Measurements from ENCODE around the gene TYW3.
"Not testable (repeated sequence)": the region's sequence is repeated elsewhere in the genome, so short reads cannot be mapped to it uniquely, and the experiment has no call there.

TYW3 gene

DNA sequence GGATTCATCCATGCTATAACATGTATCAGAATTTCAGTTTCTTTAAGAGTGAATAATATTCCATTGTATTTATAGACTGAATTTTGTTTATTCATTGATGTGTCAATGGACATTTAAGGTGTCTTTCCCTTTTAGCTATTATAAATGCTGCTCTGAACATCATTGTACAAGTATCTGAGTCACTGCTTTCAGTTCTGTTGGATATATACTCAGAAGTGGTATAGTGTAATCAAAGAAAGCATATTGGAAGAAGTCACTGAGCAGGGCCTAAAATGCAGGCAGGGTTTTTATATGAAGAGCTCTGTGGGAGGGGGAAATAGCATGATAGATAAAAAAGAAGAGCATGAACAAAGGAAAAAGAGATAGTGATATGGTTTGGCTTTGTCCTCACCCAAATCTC, 22.5 kb downstream of the TYW3 start:
- Histone ChIP-seq H3K4me3 (ENCODE audit: low read depth in 1 of 5, low read length in 5 of 5) (no peak overlapping the region), H3K27me3 (ENCODE audit: control insufficient read depth in 5 of 5, insufficient read depth in 4 of 5, low read length in 5 of 5) (no peaks in the 10 kb centered on the region), H3K4me1 (ENCODE audit: control insufficient read depth in 5 of 5, insufficient read depth in 5 of 5, low read length in 5 of 5) (no peaks in the 10 kb centered on the region), H3K27ac (ENCODE audit: low read depth, low read length) (no peak overlapping the region), H3K9me3 (ENCODE audit: control insufficient read depth in 5 of 5, low read length in 5 of 5) (no peaks in the 10 kb centered on the region), H3K9ac (ENCODE audit: low read length in 5 of 5) (no peak overlapping the region), H3K36me3 (ENCODE audit: control insufficient read depth in 5 of 5, insufficient read depth in 5 of 5, low read length in 5 of 5) (peaks cover 50 to 84% (median 60%) of the 10 kb centered on the region in 5 donors)

GRCh38 chr1:74756650-74757049, 23.7 kb downstream of the TYW3 start:
- H3K27ac ChIP-seq (ENCODE audit: low read depth, low read length); H3K4me1 ChIP-seq (ENCODE audit: control insufficient read depth in 5 of 5, insufficient read depth in 5 of 5, low read length in 5 of 5); H3K9me3 ChIP-seq (ENCODE audit: control insufficient read depth in 5 of 5, low read length in 5 of 5); H3K9ac ChIP-seq (ENCODE audit: low read length in 5 of 5); H3K4me3 ChIP-seq (ENCODE audit: low read depth in 1 of 5, low read length in 5 of 5); H3K27me3 ChIP-seq (ENCODE audit: control insufficient read depth in 5 of 5, insufficient read depth in 4 of 5, low read length in 5 of 5): not testable (repeated sequence)
- peaks cover 48 to 76% (median 59%) of the 10 kb centered on the region in 5 donors for H3K36me3 ChIP-seq (ENCODE audit: control insufficient read depth in 5 of 5, insufficient read depth in 5 of 5, low read length in 5 of 5)

DNA sequence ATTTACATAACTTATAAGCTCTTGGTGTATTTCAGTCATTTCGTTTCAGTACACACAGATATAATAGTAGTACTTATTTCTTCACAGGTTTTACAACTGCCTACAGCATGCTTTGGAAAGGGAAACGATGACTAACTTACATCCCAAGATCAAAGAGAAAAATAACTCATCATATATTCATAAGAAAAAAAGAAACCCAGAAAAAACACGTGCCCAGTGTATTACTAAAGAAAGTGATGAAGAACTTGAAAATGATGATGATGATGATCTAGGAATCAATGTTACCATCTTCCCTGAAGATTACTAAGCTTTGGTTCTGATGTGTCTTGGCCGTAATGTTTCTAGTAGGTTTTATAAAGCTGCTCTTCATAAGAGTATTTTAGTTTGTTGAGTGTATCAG, 30.9 kb downstream of the TYW3 start:
- H3K27ac ChIP-seq (ENCODE audit: low read depth, low read length): no peak overlapping the region
- no peaks in the 10 kb centered on the region for H3K27me3 ChIP-seq (ENCODE audit: control insufficient read depth in 5 of 5, insufficient read depth in 4 of 5, low read length in 5 of 5)
- peaks cover 26 to 35% (median 29%) of the 10 kb centered on the region in 5 donors for H3K36me3 ChIP-seq (ENCODE audit: control insufficient read depth in 5 of 5, insufficient read depth in 5 of 5, low read length in 5 of 5)
- no peak overlapping the region for H3K4me3 ChIP-seq (ENCODE audit: low read depth in 1 of 5, low read length in 5 of 5)
- no peaks in the 10 kb centered on the region for H3K4me1 ChIP-seq (ENCODE audit: control insufficient read depth in 5 of 5, insufficient read depth in 5 of 5, low read length in 5 of 5)
- no peaks in the 10 kb centered on the region for H3K9me3 ChIP-seq (ENCODE audit: control insufficient read depth in 5 of 5, low read length in 5 of 5)
- no peak overlapping the region for H3K9ac ChIP-seq (ENCODE audit: low read length in 5 of 5)

GRCh38 chr1:74766579-74766978, 33.6 kb downstream of the TYW3 start:
- Histone ChIP-seq H3K27ac (ENCODE audit: low read depth, low read length) (no peak overlapping the region), H3K9ac (ENCODE audit: low read length in 5 of 5) (no peak overlapping the region), H3K27me3 (ENCODE audit: control insufficient read depth in 5 of 5, insufficient read depth in 4 of 5, low read length in 5 of 5) (no peaks in the 10 kb centered on the region), H3K4me1 (ENCODE audit: control insufficient read depth in 5 of 5, insufficient read depth in 5 of 5, low read length in 5 of 5) (no peaks in the 10 kb centered on the region), H3K36me3 (ENCODE audit: control insufficient read depth in 5 of 5, insufficient read depth in 5 of 5, low read length in 5 of 5) (peaks cover 14 to 21% (median 18%) of the 10 kb centered on the region in 5 donors), H3K9me3 (ENCODE audit: control insufficient read depth in 5 of 5, low read length in 5 of 5) (no peaks in the 10 kb centered on the region), H3K4me3 (ENCODE audit: low read depth in 1 of 5, low read length in 5 of 5) (no peak overlapping the region)

- Histone ChIP-seq H3K9ac (ENCODE audit: low read length in 5 of 5) (no peak overlapping the region), H3K27me3 (ENCODE audit: control insufficient read depth in 5 of 5, insufficient read depth in 4 of 5, low read length in 5 of 5) (no peaks in the 10 kb centered on the region), H3K36me3 (ENCODE audit: control insufficient read depth in 5 of 5, insufficient read depth in 5 of 5, low read length in 5 of 5) (peaks cover 12 to 17% (median 16%) of the 10 kb centered on the region in 5 donors)
Measured at GRCh38 chr1:74767490-74767889, 34.5 kb downstream of the TYW3 start.

DNA sequence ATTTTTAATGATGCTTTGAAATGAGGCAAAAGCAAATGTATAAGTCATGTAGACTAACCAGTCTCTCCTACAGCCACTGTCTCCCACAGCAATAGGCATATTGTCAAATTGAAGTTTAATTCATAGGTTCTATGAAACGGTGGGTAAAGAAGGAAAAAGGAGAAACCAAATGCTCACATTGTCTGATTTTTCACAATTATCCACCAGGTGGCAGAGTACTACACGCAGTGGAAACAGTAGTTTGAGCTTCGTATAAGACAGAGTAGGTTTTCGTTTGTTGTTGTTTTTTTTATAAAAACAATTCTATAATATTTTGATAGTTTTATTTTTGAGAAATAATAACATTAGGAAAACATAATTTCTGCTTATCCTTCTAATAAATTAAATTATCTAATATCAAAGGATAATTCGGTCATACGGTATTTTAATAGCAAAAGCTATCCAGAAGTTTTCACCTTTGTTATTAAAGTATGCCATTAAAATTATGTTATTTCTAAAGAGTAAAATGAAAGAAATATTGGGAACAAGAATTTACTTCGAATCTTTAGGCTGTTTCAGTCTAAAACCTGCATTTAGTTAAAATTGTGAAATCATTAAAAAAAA, 39.1 kb downstream of the TYW3 start:
- no peaks in the 10 kb centered on the region for H3K4me1 ChIP-seq (ENCODE audit: control insufficient read depth in 5 of 5, insufficient read depth in 5 of 5, low read length in 5 of 5)
- H3K27me3 ChIP-seq (ENCODE audit: control insufficient read depth in 5 of 5, insufficient read depth in 4 of 5, low read length in 5 of 5): no peaks in the 10 kb centered on the region
- H3K36me3 ChIP-seq (ENCODE audit: control insufficient read depth in 5 of 5, insufficient read depth in 5 of 5, low read length in 5 of 5): no peaks in the 10 kb centered on the region
- no peaks in the 10 kb centered on the region for H3K9me3 ChIP-seq (ENCODE audit: control insufficient read depth in 5 of 5, low read length in 5 of 5)
- H3K4me3 ChIP-seq (ENCODE audit: low read depth in 1 of 5, low read length in 5 of 5): no peak overlapping the region
- H3K27ac ChIP-seq (ENCODE audit: low read depth, low read length): no peak overlapping the region
- no peak overlapping the region for H3K9ac ChIP-seq (ENCODE audit: low read length in 5 of 5)

More at GRCh38 chr1:74767490-74767889, 34.5 kb downstream of the TYW3 start:
- H3K27ac ChIP-seq (ENCODE audit: low read depth, low read length): no peak overlapping the region
- no peak overlapping the region for H3K4me3 ChIP-seq (ENCODE audit: low read depth in 1 of 5, low read length in 5 of 5)
- H3K4me1 ChIP-seq (ENCODE audit: control insufficient read depth in 5 of 5, insufficient read depth in 5 of 5, low read length in 5 of 5): no peaks in the 10 kb centered on the region
- no peaks in the 10 kb centered on the region for H3K9me3 ChIP-seq (ENCODE audit: control insufficient read depth in 5 of 5, low read length in 5 of 5)

- H3K9ac ChIP-seq (ENCODE audit: low read length in 5 of 5): no peak overlapping the region
- no peak overlapping the region for H3K27ac ChIP-seq (ENCODE audit: low read depth, low read length)
- no peaks in the 10 kb centered on the region for H3K4me1 ChIP-seq (ENCODE audit: control insufficient read depth in 5 of 5, insufficient read depth in 5 of 5, low read length in 5 of 5)
- no peaks in the 10 kb centered on the region for H3K27me3 ChIP-seq (ENCODE audit: control insufficient read depth in 5 of 5, insufficient read depth in 4 of 5, low read length in 5 of 5)
- no peaks in the 10 kb centered on the region for H3K9me3 ChIP-seq (ENCODE audit: control insufficient read depth in 5 of 5, low read length in 5 of 5)
- H3K36me3 ChIP-seq (ENCODE audit: control insufficient read depth in 5 of 5, insufficient read depth in 5 of 5, low read length in 5 of 5): no peaks in the 10 kb centered on the region
- no peak overlapping the region for H3K4me3 ChIP-seq (ENCODE audit: low read depth in 1 of 5, low read length in 5 of 5)
Measured at GRCh38 chr1:74772945-74773344, 40.0 kb downstream of the TYW3 start.

DNA sequence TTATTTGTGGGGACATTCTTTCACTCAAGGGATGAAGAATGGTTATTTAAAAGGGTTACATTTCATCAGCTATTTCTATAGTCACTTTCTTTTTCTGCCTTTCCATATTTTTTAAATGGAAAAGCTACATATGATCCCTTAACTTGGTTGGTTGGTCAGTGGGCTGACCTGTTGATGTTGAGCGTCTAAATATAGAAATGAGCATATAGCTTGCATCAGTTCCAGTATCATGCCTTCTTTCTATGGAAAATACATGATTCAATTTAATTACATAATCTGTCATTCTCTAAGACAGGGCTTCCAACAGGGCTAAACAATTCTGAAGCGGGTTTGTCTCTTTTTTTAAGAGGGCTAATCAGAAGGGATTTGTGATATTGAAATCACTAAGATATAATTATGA, 40.6 kb downstream of the TYW3 start:
- H3K27me3 ChIP-seq (ENCODE audit: control insufficient read depth in 5 of 5, insufficient read depth in 4 of 5, low read length in 5 of 5): no peaks in the 10 kb centered on the region
- no peak overlapping the region for H3K27ac ChIP-seq (ENCODE audit: low read depth, low read length)
- no peak overlapping the region for H3K9ac ChIP-seq (ENCODE audit: low read length in 5 of 5)
- H3K9me3 ChIP-seq (ENCODE audit: control insufficient read depth in 5 of 5, low read length in 5 of 5): no peaks in the 10 kb centered on the region
- H3K4me3 ChIP-seq (ENCODE audit: low read depth in 1 of 5, low read length in 5 of 5): no peak overlapping the region
- H3K4me1 ChIP-seq (ENCODE audit: control insufficient read depth in 5 of 5, insufficient read depth in 5 of 5, low read length in 5 of 5): no peaks in the 10 kb centered on the region
- H3K36me3 ChIP-seq (ENCODE audit: control insufficient read depth in 5 of 5, insufficient read depth in 5 of 5, low read length in 5 of 5): no peaks in the 10 kb centered on the region

GRCh38 chr1:74775735-74776134, 42.8 kb downstream of the TYW3 start:
- no peaks in the 10 kb centered on the region for H3K36me3 ChIP-seq (ENCODE audit: control insufficient read depth in 5 of 5, insufficient read depth in 5 of 5, low read length in 5 of 5)
- no peaks in the 10 kb centered on the region for H3K27me3 ChIP-seq (ENCODE audit: control insufficient read depth in 5 of 5, insufficient read depth in 4 of 5, low read length in 5 of 5)
- no peaks in the 10 kb centered on the region for H3K9me3 ChIP-seq (ENCODE audit: control insufficient read depth in 5 of 5, low read length in 5 of 5)
- H3K4me1 ChIP-seq (ENCODE audit: control insufficient read depth in 5 of 5, insufficient read depth in 5 of 5, low read length in 5 of 5): no peaks in the 10 kb centered on the region
- no peak overlapping the region for H3K9ac ChIP-seq (ENCODE audit: low read length in 5 of 5)
- H3K4me3 ChIP-seq (ENCODE audit: low read depth in 1 of 5, low read length in 5 of 5): no peak overlapping the region
- H3K27ac ChIP-seq (ENCODE audit: low read depth, low read length): no peak overlapping the region

DNA sequence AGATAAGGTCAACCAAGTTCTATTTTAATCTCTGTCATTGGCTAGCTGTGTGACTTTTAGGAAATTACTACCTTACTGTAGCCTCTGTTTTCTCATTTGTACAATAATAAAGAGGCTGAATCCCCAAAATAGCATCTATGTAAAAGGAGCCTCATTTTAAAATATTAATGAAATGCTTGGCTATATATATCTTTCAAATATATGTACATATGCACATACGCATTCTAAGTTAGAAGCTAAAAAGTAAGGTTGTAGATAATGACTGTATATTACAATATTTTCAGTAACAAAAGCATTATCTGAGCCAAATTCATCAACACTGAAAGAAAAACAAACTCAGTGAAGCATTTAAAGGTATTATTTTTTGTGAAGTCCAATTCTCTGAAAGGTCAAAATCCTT, 44.6 kb downstream of the TYW3 start:
- Histone ChIP-seq H3K27ac (ENCODE audit: low read depth, low read length) (no peak overlapping the region), H3K36me3 (ENCODE audit: control insufficient read depth in 5 of 5, insufficient read depth in 5 of 5, low read length in 5 of 5) (no peaks in the 10 kb centered on the region), H3K9ac (ENCODE audit: low read length in 5 of 5) (no peak overlapping the region), H3K4me3 (ENCODE audit: low read depth in 1 of 5, low read length in 5 of 5) (no peak overlapping the region), H3K9me3 (ENCODE audit: control insufficient read depth in 5 of 5, low read length in 5 of 5) (no peaks in the 10 kb centered on the region), H3K27me3 (ENCODE audit: control insufficient read depth in 5 of 5, insufficient read depth in 4 of 5, low read length in 5 of 5) (peaks cover 0 to 2% (median 1%) of the 10 kb centered on the region in 5 donors), H3K4me1 (ENCODE audit: control insufficient read depth in 5 of 5, insufficient read depth in 5 of 5, low read length in 5 of 5) (no peaks in the 10 kb centered on the region)

DNA sequence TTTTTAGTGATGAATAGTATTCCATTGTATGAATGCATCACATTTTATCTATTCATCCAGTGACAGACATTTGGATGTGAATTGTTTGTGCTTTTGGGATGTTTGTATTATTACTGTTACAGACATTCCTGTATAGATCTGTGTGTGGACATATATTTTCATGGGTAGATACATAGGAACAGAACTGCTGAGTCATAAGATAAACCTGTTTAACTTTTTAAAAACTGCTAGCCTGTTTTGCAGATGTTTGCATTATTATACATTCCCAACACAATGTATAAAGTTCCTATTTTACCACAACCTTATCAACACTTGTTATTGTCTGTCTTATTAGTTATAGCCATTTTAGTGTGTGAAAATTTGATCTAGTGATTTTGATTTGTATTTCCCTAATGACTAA, 46.8 kb downstream of the TYW3 start:
- no peak overlapping the region for H3K27ac ChIP-seq (ENCODE audit: low read depth, low read length)
- no peaks in the 10 kb centered on the region for H3K4me1 ChIP-seq (ENCODE audit: control insufficient read depth in 5 of 5, insufficient read depth in 5 of 5, low read length in 5 of 5)
- peaks cover 0 to 3% (median 3%) of the 10 kb centered on the region in 5 donors for H3K27me3 ChIP-seq (ENCODE audit: control insufficient read depth in 5 of 5, insufficient read depth in 4 of 5, low read length in 5 of 5)
- H3K4me3 ChIP-seq (ENCODE audit: low read depth in 1 of 5, low read length in 5 of 5): no peak overlapping the region
- no peaks in the 10 kb centered on the region for H3K36me3 ChIP-seq (ENCODE audit: control insufficient read depth in 5 of 5, insufficient read depth in 5 of 5, low read length in 5 of 5)
- no peaks in the 10 kb centered on the region for H3K9me3 ChIP-seq (ENCODE audit: control insufficient read depth in 5 of 5, low read length in 5 of 5)
- H3K9ac ChIP-seq (ENCODE audit: low read length in 5 of 5): no peak overlapping the region

All from subcutaneous abdominal adipose tissue (tissue), 5 donors.